ENCODE data around the gene CFAP20DC.

The CFAP20DC gene

GRCh38 chr3:58784425-58784824, 265.4 kb downstream of the CFAP20DC start:
- no peak for TF ChIP-seq CTCF (conservative IDR thresholded peaks at IDR 0.05)
- H3K27ac ChIP-seq = no peak overlapping the region

- no peak for TF ChIP-seq CTCF (conservative IDR thresholded peaks at IDR 0.05)
- no peak overlapping the region for H3K27ac ChIP-seq
Measured at GRCh38 chr3:58783845-58784244, 266.0 kb downstream of the CFAP20DC start.

- TF ChIP-seq CTCF (conservative IDR thresholded peaks at IDR 0.05) = no peak
- no peak overlapping the region for H3K27ac ChIP-seq
Measured at GRCh38 chr3:58779934-58780333, 269.9 kb downstream of the CFAP20DC start.

- H3K27ac ChIP-seq = no peak overlapping the region
- TF ChIP-seq CTCF (conservative IDR thresholded peaks at IDR 0.05) = peak; percentile 44
Measured at GRCh38 chr3:58776231-58776630, 273.6 kb downstream of the CFAP20DC start.

GRCh38 chr3:58772462-58772861, 277.4 kb downstream of the CFAP20DC start:
- H3K27ac ChIP-seq = no peak overlapping the region
- no peak for TF ChIP-seq CTCF (conservative IDR thresholded peaks at IDR 0.05)

- no peak overlapping the region for H3K27ac ChIP-seq
- no peak for TF ChIP-seq CTCF (conservative IDR thresholded peaks at IDR 0.05)
Measured at GRCh38 chr3:58769065-58769464, 280.8 kb downstream of the CFAP20DC start.

- no peak for TF ChIP-seq CTCF (conservative IDR thresholded peaks at IDR 0.05)
Measured at GRCh38 chr3:58766587-58767282, 283.1 kb downstream of the CFAP20DC start.

More at GRCh38 chr3:58766587-58767282, 283.1 kb downstream of the CFAP20DC start:
- H3K27ac ChIP-seq = no peak overlapping the region

Data from VCaP (cell line).